GM12872 (cell line): Measurements from ENCODE around the gene GOLGA8S.

ENCODE experiments used
- TF ChIP-seq, protein P1 (sequence below): IDR thresholded peaks from 3 replicates; pipeline ENCODE4 v1.5.1; 2011; ENCODE audit warnings: low read depth, mild to moderate bottlenecking, low read length, moderate library complexity; ENCODE audit not compliant: insufficient read depth

The GOLGA8S gene

DNA sequence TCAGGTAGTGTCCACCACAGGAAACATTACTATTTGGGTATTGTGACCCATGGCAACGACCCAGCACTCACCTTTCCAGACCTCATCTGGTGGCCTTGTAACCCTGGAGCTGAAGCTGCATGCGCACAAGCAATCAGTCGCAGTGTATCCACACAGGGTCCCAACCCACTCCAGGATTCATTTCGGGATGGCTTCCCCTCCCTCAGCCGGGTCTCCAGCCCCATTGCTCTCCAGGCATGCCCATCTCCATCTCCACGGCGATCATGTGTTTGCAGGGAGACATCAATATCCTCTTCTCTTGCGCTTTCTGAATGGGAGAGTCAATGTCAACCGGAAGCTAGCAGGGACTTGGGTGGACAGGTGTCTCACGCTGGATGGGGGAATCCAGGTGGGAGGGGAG is 57.3 kb downstream of the GOLGA8S start:
- TF ChIP-seq, protein P1, sequence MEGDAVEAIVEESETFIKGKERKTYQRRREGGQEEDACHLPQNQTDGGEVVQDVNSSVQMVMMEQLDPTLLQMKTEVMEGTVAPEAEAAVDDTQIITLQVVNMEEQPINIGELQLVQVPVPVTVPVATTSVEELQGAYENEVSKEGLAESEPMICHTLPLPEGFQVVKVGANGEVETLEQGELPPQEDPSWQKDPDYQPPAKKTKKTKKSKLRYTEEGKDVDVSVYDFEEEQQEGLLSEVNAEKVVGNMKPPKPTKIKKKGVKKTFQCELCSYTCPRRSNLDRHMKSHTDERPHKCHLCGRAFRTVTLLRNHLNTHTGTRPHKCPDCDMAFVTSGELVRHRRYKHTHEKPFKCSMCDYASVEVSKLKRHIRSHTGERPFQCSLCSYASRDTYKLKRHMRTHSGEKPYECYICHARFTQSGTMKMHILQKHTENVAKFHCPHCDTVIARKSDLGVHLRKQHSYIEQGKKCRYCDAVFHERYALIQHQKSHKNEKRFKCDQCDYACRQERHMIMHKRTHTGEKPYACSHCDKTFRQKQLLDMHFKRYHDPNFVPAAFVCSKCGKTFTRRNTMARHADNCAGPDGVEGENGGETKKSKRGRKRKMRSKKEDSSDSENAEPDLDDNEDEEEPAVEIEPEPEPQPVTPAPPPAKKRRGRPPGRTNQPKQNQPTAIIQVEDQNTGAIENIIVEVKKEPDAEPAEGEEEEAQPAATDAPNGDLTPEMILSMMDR = no peak
